Lung (tissue), 12 donors: ENCODE measurements around the gene PAH. TPM values are rescaled to one million over a fixed set of nuclear protein-coding genes. Genes with fewer than 3 reads are reported as not detected.
A peak's percentile ranks its signal among the peaks of the same experiment; 100 is the strongest.

Experiments used
- ATAC-seq: fragments of 200-7000 bp; cut with Tn5 transposase; one replicate; pipeline ENCODE4 v1.9.1; 2020; ENCODE audit warnings: moderate number of reproducible peaks; ENCODE audit not compliant: insufficient read depth, low FRiP score
- DNase-seq, 3 donors: peaks; one replicate each; pipeline ENCODE4 v3.0.0-alpha.2; 2013 to 2017
- H3K27ac ChIP-seq, 2 donors: one replicate each; pipeline ENCODE4 v1.5.1; 2013; ENCODE audit warnings: mild to moderate bottlenecking in 2 of 2, moderate library complexity in 2 of 2, control low read depth in 1 of 2, inconsistent platforms in 1 of 2, low read depth in 1 of 2, low read length in 1 of 2
- H3K27me3 ChIP-seq, 3 donors: one replicate each; pipeline ENCODE4 v1.5.1; 2013; ENCODE audit warnings: low read length in 2 of 3; ENCODE audit not compliant: control insufficient read depth in 3 of 3, insufficient read depth in 3 of 3
- H3K36me3 ChIP-seq, 4 donors: one replicate each; pipeline ENCODE4 v1.5.1; 2013; ENCODE audit warnings: low read length in 4 of 4, mild to moderate bottlenecking in 1 of 4, moderate library complexity in 1 of 4; ENCODE audit not compliant: control insufficient read depth in 4 of 4, insufficient read depth in 4 of 4
- H3K4me1 ChIP-seq, 5 donors: one replicate each; pipeline ENCODE4 v1.5.1; 2013; ENCODE audit warnings: low read length in 5 of 5, mild to moderate bottlenecking in 2 of 5, moderate library complexity in 1 of 5; ENCODE audit not compliant: control insufficient read depth in 5 of 5, insufficient read depth in 5 of 5
- H3K4me3 ChIP-seq: one replicate; pipeline ENCODE4 v1.5.1; 2013; ENCODE audit warnings: mild to moderate bottlenecking, control low read depth, moderate library complexity
- H3K9ac ChIP-seq, 2 donors: one replicate each; pipeline ENCODE4 v1.5.1; 2013; ENCODE audit warnings: low read length in 2 of 2, control low read depth in 1 of 2; ENCODE audit not compliant: insufficient read depth in 1 of 2
- H3K9me3 ChIP-seq, 4 donors: one replicate each; pipeline ENCODE4 v1.5.1; 2013; ENCODE audit warnings: low read length in 3 of 4, mild to moderate bottlenecking in 1 of 4, moderate library complexity in 1 of 4; ENCODE audit not compliant: control insufficient read depth in 4 of 4, insufficient read depth in 3 of 4
- CTCF ChIP-seq: IDR thresholded peaks from 2 replicates; pipeline ENCODE4 v1.5.1; 2012; ENCODE audit warnings: mild to moderate bottlenecking; ENCODE audit errors: control extremely low read depth, extremely low read depth
- WGBS, 2 donors: extraction: QIAGEN DNeasy Blood & Tissue Kit; methylation state at CpG; one replicate each; pipeline ENCODE4 v1.1.7; 2013; 5-methylcytosine and 5-hydroxymethylcytosine counted together
- polyA plus RNA-seq, 2 donors: library from polyadenylated mRNA; stranded (reverse); fragments of 200-250 nt; gene quantifications; one replicate each; pipeline ENCODE4 v1.2.1, GENCODE V29; 2013
- total RNA-seq, 2 donors: library from RNA; depleted of rRNA in 1 of 2; stranded (reverse); fragments of >200 nt in 1 of 2; gene quantifications; one replicate each; pipeline ENCODE4 v1.2.1, GENCODE V29; 2014 to 2021
- donor health status: control.
- donor health status: control.
- donor health status: Bipolar disorder and iron deficiency.
- donor health status: healthy.
- donor health status: DM: yes; HTN: yes; CAD: no.

The PAH gene
- total and polyA plus RNA-seq, 4 donors: 0.06 to 0.64 (median 0.57) TPM; not detected in 1

GRCh38 chr12:102883204-102883799 is 33.7 kb downstream of the PAH start:
- Histone ChIP-seq H3K27me3 (no peaks in the 10 kb centered on the region), H3K27ac (no peak overlapping the region), H3K4me1 (no peaks in the 10 kb centered on the region), H3K9me3 (no peaks in the 10 kb centered on the region), H3K36me3 (no peaks in the 10 kb centered on the region), H3K9ac (no peak overlapping the region), H3K4me3 (no peak overlapping the region)
- TF ChIP-seq CTCF: peak; percentile 24
- ATAC-seq (peak; percentile 61), DNase-seq (peak; percentile 42 to 65 (median 54))
- 30 to 37% methylated on average over 8 of the region's 8 CpGs for WGBS, 2 donors

GRCh38 chr12:102880783-102881182 is 36.3 kb downstream of the PAH start:
- Histone ChIP-seq H3K36me3 (no peaks in the 10 kb centered on the region), H3K4me3 (no peak overlapping the region), H3K27me3 (no peaks in the 10 kb centered on the region), H3K27ac (no peak overlapping the region), H3K4me1 (no peaks in the 10 kb centered on the region), H3K9ac (no peak overlapping the region), H3K9me3 (no peaks in the 10 kb centered on the region)
- ATAC-seq: no peak
- 91 to 96% methylated on average over 5 of the region's 5 CpGs for WGBS, 2 donors
- no peak for DNase-seq
- no peak for TF ChIP-seq CTCF

GRCh38 chr12:102879144-102879763 is 37.8 kb downstream of the PAH start:
- no peaks in the 10 kb centered on the region for H3K27me3 ChIP-seq
- DNase-seq (peak; percentile 18 to 55 (median 27)), ATAC-seq (peak; percentile 68)
- H3K4me3 ChIP-seq: no peak overlapping the region
- no peak overlapping the region for H3K27ac ChIP-seq
- no peaks in the 10 kb centered on the region for H3K9me3 ChIP-seq
- no peaks in the 10 kb centered on the region for H3K36me3 ChIP-seq
- 18 to 19% methylated on average over 9 of the region's 9 CpGs for WGBS, 2 donors
- no peak overlapping the region for H3K9ac ChIP-seq
- no peaks in the 10 kb centered on the region for H3K4me1 ChIP-seq
- no peak for TF ChIP-seq CTCF
